Activated CD4-positive, CD25-positive, alpha-beta regulatory T cell treated with anti-CD3 and anti-CD28 coated beads, Interleukin-2, amount 50 U/mL, for 72 hours (primary cell): ENCODE measurements around the gene C16orf74.

Experiments used
- DNase-seq: peaks from one replicate; pipeline ENCODE4 v3.0.0; 2021

The C16orf74 gene

DNA sequence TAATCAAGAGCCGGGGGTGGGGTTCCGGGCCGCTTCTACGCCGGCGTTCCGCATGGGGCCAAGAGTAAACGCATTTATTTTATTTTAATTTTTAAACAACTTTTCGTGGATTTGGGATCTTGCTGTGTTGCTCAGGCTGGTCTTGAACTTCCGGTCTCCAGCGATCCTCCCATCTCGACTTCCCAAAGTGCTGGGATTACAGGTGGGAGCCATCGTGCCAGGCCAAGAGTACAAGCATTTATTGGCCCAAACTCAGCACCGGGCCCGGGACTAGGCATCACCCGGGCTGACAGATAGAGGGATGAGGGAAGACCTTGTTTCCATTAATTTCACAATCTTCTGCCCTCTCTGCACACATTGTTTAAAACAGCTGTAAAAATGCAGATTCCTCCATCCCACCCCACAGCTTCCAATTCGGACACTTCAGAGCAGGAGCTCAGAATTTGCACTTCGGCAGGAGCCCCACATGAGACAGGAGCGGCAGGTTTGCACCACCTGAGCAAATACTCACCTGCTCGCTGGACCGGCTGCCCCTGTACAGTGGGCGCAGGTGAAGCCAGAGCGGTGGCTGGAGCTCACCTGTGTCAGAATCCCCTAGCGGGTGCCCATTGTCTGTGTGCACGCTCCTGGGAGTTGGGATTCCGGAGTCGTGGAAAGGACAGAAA lies 61.5 kb downstream of the C16orf74 start:
- DNase-seq: no peak

- DNase-seq: peak; percentile 88
Observed at GRCh38 chr16:85688586-85689284, 62.2 kb downstream of the C16orf74 start, which contains the start of gene GINS2. GINS2 (minus strand) TSS chr16:85688954; CDS start chr16:85688898, 56 bp downstream.

DNA sequence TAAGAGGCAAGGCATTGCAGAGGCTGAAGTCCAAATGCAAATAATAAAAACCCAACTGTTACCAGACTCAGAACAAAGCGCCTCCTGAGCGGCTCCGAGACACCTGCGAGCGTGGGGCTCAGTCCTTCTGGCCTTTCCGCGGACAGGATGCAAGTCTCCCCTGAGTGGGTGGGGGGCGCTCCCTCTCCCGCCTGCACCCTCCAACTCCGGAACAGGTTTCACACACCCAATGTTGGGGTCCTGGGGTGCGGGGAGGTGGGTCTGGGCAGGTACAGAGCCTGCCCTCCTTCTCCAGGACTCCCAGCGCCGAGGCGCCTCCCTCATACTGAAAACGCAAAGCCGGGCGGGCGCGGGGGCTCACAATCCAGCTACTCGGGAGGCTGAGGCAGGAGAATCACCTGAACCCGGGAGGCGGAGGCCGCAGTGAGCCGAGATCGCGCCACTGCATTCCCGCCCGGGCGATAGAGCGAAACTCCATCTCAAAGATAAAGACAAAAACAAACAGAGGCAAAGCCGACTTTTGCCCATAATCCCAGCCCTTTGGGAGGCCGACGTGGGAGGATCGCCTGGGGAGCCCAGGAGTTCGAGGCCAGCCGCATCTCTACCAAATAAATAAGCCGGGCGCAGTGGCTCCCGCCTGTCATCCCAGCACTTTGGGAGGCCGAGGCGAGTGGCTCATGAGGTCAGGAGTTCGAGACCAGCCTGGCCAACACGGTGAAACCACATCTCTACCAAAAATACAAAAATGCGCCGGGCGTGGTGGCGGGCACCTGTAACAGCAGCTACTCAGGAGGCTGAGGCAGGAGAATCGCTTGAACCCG lies 63.0 kb downstream of the C16orf74 start:
- no peak for DNase-seq

- DNase-seq: no peak
Observed at GRCh38 chr16:85686912-85687591, 63.8 kb downstream of the C16orf74 start.

DNA sequence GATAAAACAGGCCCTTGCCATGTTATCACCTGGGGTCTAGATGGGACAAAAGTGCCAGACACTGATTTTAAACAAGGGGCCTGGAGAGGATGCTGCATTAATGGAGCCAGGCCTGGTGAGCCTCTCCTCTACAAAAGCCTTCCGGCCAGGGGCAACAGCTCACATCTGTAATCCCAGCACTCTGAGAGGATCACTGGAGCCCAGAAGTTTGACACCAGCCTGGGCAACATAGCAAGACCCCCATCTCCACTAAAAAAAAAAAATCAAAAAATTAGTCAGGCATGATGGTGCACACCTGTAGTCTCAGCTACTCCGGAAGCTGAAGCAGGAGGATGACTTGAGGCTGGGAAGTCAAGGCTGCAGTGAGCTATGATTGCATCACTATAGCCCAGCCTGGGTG lies 65.6 kb downstream of the C16orf74 start:
- no peak for DNase-seq

- DNase-seq: no peak
Observed at GRCh38 chr16:85683363-85683762, 67.5 kb downstream of the C16orf74 start.

DNA sequence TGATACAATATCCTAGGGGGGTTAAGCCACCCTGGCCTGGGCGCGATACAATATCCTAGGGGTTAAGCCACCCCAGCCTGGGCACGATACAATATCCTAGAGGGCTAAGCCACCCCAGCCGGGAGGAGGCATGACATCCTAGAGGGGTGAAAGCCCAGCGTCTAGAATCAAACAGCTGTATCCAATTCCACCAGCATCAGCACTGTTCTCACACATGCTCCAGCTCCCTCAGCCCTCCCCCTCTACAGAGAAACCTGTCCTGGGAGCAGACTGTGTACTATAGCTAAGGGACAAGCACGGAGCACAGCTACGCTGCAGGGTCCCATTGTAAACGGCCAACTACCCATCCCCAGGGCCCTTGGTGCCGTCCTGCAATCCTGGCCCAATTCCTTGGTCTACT lies 68.4 kb downstream of the C16orf74 start:
- no peak for DNase-seq

- no peak for DNase-seq
Observed at GRCh38 chr16:85681255-85681654, 69.6 kb downstream of the C16orf74 start.

GRCh38 chr16:85680352-85680944 lies 70.4 kb downstream of the C16orf74 start:
- no peak for DNase-seq

GRCh38 chr16:85679870-85680269 lies 71.0 kb downstream of the C16orf74 start:
- no peak for DNase-seq

DNA sequence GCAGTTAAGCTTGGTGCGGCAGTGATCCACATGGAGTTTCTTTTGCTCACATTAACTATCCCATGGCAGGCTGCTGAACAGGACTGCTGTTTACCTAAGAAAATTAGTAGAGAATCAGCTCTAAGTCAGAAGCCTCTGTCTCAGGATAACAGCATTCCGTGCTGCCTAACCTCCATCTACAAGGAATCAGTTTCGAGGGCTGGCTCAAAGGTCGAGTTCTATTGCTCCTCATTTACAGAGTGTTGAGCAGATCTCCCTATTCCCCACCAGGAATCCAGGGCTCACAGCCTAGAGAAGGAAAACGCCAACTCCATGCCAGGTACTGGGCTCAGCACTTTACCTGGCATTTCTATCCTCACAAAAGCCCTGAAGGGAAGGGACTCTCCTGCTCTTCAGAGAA lies 72.1 kb downstream of the C16orf74 start:
- DNase-seq: no peak

DNA sequence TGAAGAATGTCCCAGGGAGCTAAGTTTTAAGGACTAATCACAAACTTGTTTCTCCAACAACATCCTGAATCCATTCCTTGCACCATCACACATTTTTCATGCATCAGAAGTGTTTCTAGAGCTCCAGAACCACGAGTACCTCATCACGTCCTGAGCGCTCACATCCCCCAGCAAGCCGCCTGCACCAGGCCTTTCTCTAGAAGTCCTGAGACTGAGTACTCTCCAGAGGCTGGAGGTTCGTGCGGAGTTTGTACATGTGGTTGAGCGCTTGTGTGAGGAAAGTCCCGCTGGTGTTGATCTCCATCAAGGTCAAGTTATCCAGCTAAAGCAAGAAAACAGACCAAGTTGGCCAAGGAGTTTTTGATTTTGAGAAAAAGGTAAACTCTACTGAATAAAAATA lies 72.9 kb downstream of the C16orf74 start:
- DNase-seq: no peak

DNA sequence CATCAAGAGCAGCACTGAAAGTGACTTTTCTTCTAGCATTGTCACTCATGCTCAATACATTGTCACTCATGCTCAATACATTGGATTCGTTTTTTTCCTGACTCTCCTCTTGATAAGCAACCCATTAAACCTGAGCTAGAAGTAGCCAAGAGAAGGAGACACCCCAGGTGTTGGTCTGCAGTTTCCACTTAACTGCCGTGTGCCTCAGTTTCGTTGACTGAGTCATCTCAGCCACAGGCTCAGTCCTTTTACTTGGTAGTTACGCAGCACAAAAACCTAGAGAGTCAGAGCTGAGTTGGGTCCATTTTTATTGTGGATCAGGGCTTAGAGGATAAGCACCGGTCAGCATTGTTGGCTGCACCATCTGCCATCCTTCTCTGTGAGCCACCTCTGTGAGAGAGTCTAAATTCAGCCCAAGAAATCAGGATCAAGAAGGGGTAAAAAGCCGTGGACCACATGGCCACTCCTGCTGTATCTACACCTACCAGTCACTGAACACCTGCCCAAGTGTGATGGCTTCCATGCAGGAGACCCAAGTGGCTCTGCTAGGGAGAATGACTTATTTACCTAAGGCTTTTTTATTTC lies 73.4 kb downstream of the C16orf74 start:
- DNase-seq: no peak

- DNase-seq: no peak
Observed at GRCh38 chr16:85676466-85676865, 74.4 kb downstream of the C16orf74 start.

DNA sequence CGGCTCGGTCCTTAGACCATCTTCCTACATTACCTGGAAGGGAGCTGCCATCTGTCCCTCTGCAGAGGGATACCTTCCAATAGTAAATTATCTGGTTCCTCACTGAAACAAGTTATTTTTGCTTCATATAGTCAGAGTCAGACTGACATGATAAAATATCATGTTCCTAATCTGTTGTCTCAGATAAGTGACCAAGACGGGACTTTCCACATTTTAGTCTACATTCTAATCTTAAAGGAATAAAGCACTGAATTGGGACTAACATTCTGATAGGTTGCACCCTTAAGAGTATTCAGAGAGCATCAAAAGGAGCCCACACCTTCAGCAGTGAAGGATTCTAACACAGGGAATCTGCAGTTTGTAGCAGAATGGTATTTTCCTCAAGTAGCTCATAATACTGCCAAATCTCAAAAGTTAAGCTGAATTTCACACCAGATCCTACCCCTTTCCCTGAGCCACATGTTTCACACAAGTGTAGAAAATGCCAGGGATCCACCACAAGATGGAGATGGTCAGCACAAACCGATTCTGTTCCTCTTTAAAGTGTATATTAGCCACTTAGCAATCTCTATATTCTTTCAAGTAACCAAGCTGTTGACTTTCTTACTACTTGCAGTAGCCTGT lies 75.5 kb downstream of the C16orf74 start:
- DNase-seq: no peak

GRCh38 chr16:85674828-85675227 lies 76.1 kb downstream of the C16orf74 start:
- no peak for DNase-seq

GRCh38 chr16:85674418-85674755 lies 76.5 kb downstream of the C16orf74 start:
- DNase-seq: no peak

GRCh38 chr16:85673529-85674417 lies 77.1 kb downstream of the C16orf74 start:
- no peak for DNase-seq

DNA sequence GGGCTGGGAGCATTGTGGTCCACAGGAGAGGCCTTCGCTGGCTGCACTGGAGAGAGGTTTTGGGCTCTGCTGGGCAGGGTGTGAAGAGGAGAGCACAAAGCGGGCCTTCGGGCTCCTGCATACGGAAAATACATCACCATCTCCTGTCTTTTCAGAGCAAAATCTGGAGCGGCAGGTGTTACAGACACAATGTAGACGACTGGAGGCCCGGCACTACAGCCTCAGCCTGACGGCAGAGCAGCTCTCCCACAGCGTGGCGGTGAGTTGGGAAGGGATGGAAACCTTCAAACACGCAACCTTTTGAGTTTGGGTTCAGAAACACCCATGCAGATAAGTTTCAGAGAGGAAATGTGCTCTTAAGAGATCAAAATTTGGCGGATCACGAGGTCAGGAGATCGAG lies 80.1 kb downstream of the C16orf74 start:
- no peak for DNase-seq

DNA sequence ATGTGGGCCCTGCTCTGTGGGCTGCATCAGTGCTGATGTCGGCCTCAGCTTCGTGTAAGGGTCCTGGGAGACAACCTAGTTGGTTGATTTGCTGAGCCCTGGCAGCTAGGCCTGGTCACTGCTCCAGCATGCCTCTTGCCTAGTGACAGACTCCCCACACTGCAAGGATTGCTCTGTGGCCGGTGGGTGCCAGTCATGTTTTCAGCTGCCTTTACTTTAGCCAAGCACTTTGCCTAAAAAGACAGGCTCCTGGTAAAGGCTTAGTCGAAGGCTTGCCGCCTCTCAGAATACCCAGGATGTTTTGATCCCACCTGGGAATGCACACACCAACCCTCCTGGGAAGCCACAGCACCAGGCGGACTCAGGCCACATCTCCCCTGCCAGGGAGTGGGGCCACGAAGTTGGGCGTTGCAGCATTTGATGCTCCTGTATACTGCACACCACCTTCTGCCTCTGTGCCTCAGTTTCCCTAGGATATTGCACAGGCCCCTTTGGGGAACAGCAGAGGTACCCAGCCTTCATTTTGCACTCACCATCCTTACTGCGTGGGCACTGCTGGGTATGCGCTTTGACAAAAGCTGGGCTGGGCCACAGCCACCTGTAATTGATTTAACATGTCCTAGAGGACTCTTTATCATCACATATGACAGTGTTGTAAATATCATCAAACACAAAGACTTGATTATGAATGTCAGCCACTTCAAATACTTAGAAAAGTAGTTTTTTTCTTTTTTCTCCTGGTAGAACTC lies 82.0 kb downstream of the C16orf74 start:
- no peak for DNase-seq
